ENCODE results near the gene CPO. TPM values are rescaled to one million over a fixed set of nuclear protein-coding genes. Genes with fewer than 3 reads are reported as not detected.

The CPO gene
- total and polyA plus RNA-seq, 2 donors from 2014 or later: 0.41 to 0.90 TPM

- Histone ChIP-seq H3K27ac (ENCODE audit: low read depth in 2 of 2, low read length in 2 of 2) (no peak overlapping the region), H3K4me3 (ENCODE audit: low read length in 3 of 3) (no peak overlapping the region), H3K9ac (ENCODE audit: low read length in 3 of 3) (no peak overlapping the region), H3K27me3 (ENCODE audit: control insufficient read depth, insufficient read depth, low read length) (no peaks in the 10 kb centered on the region), H3K36me3 (ENCODE audit: control insufficient read depth in 2 of 3, insufficient read depth in 3 of 3, low read length in 3 of 3) (peaks cover 0 to 2% (median 0%) of the 10 kb centered on the region in 3 donors), H3K4me1 (ENCODE audit: control insufficient read depth in 2 of 3, insufficient read depth in 2 of 3, low read depth in 1 of 3, low read length in 3 of 3) (no peaks in the 10 kb centered on the region), H3K9me3 (ENCODE audit: control insufficient read depth in 2 of 3, insufficient read depth in 1 of 3, low read length in 3 of 3) (peaks cover 0 to 6% (median 0%) of the 10 kb centered on the region in 3 donors)
- DNase-seq: no peak
- intact Hi-C loops (cut with DNase I): no loop called here
- FAIRE-seq: no peak
- no peak for TF ChIP-seq CTCF (IDR thresholded peaks at IDR 0.05; ENCODE audit: borderline replicate concordance, extremely low read depth, insufficient read depth)
Observed at GRCh38 chr2:206955253-206955652, 15.9 kb downstream of the CPO start.

- Histone ChIP-seq H3K27ac (ENCODE audit: low read depth in 2 of 2, low read length in 2 of 2) (no peak overlapping the region), H3K4me1 (ENCODE audit: control insufficient read depth in 2 of 3, insufficient read depth in 2 of 3, low read depth in 1 of 3, low read length in 3 of 3) (no peaks in the 10 kb centered on the region), H3K9ac (ENCODE audit: low read length in 3 of 3) (no peak overlapping the region), H3K9me3 (ENCODE audit: control insufficient read depth in 2 of 3, insufficient read depth in 1 of 3, low read length in 3 of 3) (peaks cover 0 to 6% (median 0%) of the 10 kb centered on the region in 3 donors), H3K36me3 (ENCODE audit: control insufficient read depth in 2 of 3, insufficient read depth in 3 of 3, low read length in 3 of 3) (peaks cover 0 to 7% (median 0%) of the 10 kb centered on the region in 3 donors), H3K4me3 (ENCODE audit: low read length in 3 of 3) (no peak overlapping the region), H3K27me3 (ENCODE audit: control insufficient read depth, insufficient read depth, low read length) (no peaks in the 10 kb centered on the region)
- intact Hi-C loops (cut with DNase I): no loop called here
- FAIRE-seq (no peak), DNase-seq (no peak)
- TF ChIP-seq CTCF (IDR thresholded peaks at IDR 0.05; ENCODE audit: borderline replicate concordance, extremely low read depth, insufficient read depth): no peak
Observed at GRCh38 chr2:206958261-206958660, 18.9 kb downstream of the CPO start.

- FAIRE-seq (no peak), DNase-seq (no peak)
- Histone ChIP-seq H3K27ac (ENCODE audit: low read depth in 2 of 2, low read length in 2 of 2) (no peak overlapping the region), H3K4me3 (ENCODE audit: low read length in 3 of 3) (no peak overlapping the region), H3K36me3 (ENCODE audit: control insufficient read depth in 2 of 3, insufficient read depth in 3 of 3, low read length in 3 of 3) (peaks cover 0 to 7% (median 0%) of the 10 kb centered on the region in 3 donors), H3K4me1 (ENCODE audit: control insufficient read depth in 2 of 3, insufficient read depth in 2 of 3, low read depth in 1 of 3, low read length in 3 of 3) (no peaks in the 10 kb centered on the region), H3K9me3 (ENCODE audit: control insufficient read depth in 2 of 3, insufficient read depth in 1 of 3, low read length in 3 of 3) (no peaks in the 10 kb centered on the region), H3K27me3 (ENCODE audit: control insufficient read depth, insufficient read depth, low read length) (no peaks in the 10 kb centered on the region), H3K9ac (ENCODE audit: low read length in 3 of 3) (no peak overlapping the region)
- intact Hi-C loops (cut with DNase I): no loop called here
- no peak for TF ChIP-seq CTCF (IDR thresholded peaks at IDR 0.05; ENCODE audit: borderline replicate concordance, extremely low read depth, insufficient read depth)
Observed at GRCh38 chr2:206962966-206963365, 23.6 kb downstream of the CPO start.
